ENCODE measurements around the gene PPP6R1.
A peak's percentile ranks its signal among the peaks of the same experiment; 100 is the strongest.

PPP6R1 gene

GRCh38 chr19:55283548-55284377, 24.9 kb upstream of the PPP6R1 start, which contains the start of gene BRSK1:
TSS of gene BRSK1 (plus strand) at chr19:55283997. CDS start at chr19:55284443, 446 bp downstream.
- DNase-seq, result peak; percentile 90

- DNase-seq, result peak; percentile 96
These were observed 21.2 kb upstream of the PPP6R1 start, which contains the start of gene HSPBP1 for GRCh38 chr19:55279770-55280643. TSS of gene HSPBP1 (minus strand) at chr19:55280110. CDS start at chr19:55279608, 502 bp downstream.

- no peak for DNase-seq
These were observed 20.5 kb upstream of the PPP6R1 start for GRCh38 chr19:55279340-55279739.

GRCh38 chr19:55278391-55279135, 19.7 kb upstream of the PPP6R1 start:
- no peak for DNase-seq

- no peak for DNase-seq
These were observed 18.7 kb upstream of the PPP6R1 start for GRCh38 chr19:55277494-55277893.

- DNase-seq, result no peak
These were observed 18.1 kb upstream of the PPP6R1 start for GRCh38 chr19:55276720-55277430.

- no peak for DNase-seq
These were observed 17.3 kb upstream of the PPP6R1 start for GRCh38 chr19:55275851-55276719.

- no peak for DNase-seq
These were observed 15.3 kb upstream of the PPP6R1 start for GRCh38 chr19:55273978-55274707.

DNA sequence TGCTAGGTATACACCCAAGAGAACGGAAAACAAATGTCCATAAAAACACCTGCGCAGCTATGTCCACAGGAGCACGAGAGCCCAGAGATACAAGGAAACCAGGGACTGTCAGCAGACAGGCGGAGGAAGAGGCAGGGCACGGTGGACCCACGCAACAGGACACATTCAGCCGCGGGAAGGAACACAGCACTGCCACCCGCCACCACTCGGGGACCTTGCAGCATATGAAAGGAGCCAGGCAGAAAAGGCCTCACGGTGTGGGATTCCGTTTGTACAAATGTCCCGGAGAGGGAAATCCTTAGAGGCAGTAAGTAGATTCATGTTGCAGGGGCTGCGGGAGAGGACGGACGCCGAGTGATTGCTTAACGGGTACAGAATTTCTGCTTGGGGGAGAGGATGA, 13.3 kb upstream of the PPP6R1 start:
- DNase-seq, result no peak

- no peak for DNase-seq
These were observed 11.5 kb upstream of the PPP6R1 start for GRCh38 chr19:55270172-55270942.

GRCh38 chr19:55269299-55269698, 10.5 kb upstream of the PPP6R1 start:
- no peak for DNase-seq

- no peak for DNase-seq
These were observed 8.0 kb upstream of the PPP6R1 start for GRCh38 chr19:55266840-55267239.

DNA sequence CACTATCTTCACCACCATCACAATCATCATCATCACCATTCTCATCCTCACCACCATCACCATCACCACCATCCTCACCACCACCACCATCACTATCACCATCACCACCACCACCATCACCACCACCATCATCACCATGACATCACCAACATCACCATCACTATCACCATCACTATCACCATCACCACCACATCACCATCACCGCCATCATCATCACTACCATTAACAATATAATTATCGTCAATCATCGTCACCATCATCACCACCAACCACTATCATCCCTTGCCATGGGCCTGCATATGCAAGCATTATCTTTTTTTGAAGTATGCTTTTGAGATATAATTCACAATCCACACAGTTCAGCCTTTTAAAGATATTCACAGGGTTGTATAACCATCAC, 7.6 kb upstream of the PPP6R1 start:
- no peak for DNase-seq

GRCh38 chr19:55265723-55266386, 7.0 kb upstream of the PPP6R1 start:
- DNase-seq, result no peak

DNA sequence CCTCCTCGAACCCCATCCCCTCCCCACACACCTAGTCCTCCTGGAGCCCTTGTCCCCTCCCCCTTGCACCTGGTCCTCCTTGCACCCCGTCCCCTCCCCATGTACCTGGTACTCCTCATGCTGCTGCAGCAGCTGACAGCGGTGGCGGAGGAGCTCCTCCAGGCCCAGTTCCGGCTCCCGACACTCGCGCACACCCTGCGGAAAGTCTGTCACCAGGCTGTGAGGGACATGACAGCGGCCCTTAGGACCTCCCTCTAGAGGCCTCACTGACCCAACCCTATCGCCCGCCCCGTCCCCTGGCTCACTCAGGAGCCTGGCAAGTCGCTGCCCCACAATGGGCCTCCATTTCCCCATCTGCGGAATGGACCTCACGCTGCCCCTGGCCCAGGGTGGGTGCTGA, 6.4 kb upstream of the PPP6R1 start:
- no peak for DNase-seq

GRCh38 chr19:55264531-55264930, 5.7 kb upstream of the PPP6R1 start:
- no peak for DNase-seq

GRCh38 chr19:55262359-55262758, 3.5 kb upstream of the PPP6R1 start:
- no peak for DNase-seq

DNA sequence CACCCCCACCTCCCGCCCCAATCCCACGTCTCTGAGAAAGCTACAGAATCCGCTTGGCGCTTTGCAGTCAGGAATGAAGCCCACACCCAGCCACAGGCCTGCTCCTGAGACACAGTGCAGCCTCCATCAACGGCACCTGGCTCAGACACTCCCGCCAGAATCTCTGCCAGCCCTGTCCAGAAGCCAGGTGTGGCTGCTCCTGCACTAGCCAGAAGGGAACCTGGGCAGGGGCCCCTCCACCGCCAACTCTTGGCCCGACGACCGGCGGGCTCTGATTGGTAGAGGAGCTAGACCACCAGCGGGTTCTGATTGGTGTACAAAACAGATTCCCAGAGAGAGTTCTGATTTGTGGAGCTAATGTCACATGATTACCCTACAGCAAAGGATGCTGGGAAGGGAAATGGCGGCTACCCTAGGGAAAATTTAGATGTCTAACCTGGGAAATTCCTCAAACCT, 2.9 kb upstream of the PPP6R1 start:
- no peak for DNase-seq
